T-helper 2 cell (primary cell): ENCODE results near the gene FMN1.

Experiments used
- DNase-seq, 5 experiments: peaks; one replicate each; pipeline versions ENCODE4 v3.0.0 to v3.0.0-alpha.2; 2012 to 2022

Gene FMN1

DNA sequence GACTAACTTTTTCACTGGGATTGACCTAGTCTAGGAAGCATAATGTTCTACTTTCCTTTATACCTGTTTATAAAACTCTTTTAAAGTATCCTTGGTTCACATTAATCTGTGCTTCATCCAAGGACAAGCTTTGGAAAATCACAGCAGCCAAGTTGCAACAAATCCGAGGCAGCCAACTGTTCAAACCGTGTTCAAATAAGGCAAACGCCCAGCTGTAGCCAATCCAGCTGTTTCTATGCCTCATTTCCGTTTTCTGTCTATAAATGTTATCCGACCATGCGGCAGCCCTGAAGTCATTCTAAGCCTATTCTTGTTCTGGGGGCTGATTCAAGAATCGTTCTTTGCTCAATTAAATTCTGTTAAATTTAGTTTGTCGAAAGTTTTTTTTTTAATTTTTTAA, 78.3 kb downstream of the FMN1 start:
- DNase-seq = no peak

DNA sequence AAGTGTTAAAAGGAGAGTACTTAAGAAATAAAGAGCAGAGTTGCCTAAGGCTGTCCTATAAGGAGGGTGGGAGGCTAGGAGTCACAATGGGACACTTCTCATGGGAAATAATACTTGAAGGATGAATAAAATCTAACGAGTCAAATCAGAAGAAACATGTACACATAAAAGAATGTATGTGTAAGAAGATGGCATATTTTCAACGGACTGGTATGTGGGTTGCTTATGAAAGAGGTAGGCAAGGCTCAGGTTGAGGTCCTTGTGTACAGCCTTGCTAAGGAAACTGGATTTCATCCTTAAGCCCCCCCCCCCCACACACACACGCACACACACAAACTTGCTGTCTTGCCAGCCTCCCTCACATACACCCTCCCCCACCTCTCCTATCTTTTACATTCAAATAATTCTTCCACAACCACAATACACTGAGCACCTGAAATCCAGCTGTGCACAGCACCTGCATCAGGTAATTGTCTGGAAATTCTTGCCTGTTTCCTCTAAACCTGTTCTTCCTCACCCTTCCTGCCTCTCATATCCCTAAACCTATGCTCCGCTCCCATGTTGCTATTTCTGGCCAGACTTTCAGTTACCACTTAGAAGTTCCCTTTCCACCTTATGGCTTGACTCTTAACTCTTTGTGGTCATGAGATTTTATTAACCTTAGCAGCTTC, 79.2 kb downstream of the FMN1 start:
- no peak for DNase-seq

DNA sequence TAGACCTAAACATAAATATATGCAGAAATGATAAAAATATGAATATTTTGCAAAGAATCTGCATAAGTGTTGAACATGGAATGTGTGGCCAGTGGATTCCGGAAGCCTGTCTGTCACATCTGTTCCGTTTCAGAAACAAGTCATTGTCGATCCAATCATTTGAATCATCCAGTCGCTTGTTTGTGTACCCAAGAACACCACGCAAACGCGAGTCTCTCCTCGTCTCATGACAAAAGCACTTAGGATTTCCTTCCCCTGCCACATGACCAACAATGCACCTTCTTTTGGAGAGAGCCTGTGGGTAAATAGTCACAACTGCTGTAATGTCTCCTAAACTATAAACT, 80.2 kb downstream of the FMN1 start:
- no peak for DNase-seq

DNA sequence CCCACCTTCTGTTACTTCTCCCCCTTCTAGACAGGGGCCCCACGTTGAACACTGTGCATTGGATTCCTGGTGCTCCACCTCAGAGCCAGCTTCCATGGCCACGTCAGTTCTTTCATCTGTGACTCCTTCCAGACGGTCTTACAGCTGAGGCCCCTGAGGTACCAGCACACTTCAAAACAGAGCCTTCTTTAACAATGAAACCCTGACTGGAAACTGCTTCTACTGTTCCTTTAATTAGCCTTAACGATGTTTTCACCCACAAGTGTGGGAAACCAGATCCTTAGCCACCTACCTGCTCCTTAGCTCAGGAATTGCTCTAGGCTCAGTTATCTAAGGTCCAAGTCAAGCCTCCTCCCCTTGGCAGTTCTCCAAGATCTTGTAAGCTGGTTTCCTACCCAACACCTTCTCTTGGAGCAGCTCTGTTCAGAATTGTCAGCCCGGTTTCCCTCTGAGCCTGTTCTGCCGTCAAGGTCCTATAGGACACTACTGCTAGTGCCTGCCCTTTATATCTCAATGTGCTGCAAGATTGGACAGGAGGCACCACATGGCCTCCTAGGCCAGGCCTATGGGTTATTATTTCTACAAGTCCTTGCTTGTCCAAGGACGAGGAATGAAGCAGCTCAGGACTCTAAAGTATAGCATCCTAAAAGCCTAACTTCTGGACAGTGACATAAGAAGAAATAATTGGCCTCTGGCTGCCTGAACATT, 80.7 kb downstream of the FMN1 start:
- DNase-seq = no peak

DNA sequence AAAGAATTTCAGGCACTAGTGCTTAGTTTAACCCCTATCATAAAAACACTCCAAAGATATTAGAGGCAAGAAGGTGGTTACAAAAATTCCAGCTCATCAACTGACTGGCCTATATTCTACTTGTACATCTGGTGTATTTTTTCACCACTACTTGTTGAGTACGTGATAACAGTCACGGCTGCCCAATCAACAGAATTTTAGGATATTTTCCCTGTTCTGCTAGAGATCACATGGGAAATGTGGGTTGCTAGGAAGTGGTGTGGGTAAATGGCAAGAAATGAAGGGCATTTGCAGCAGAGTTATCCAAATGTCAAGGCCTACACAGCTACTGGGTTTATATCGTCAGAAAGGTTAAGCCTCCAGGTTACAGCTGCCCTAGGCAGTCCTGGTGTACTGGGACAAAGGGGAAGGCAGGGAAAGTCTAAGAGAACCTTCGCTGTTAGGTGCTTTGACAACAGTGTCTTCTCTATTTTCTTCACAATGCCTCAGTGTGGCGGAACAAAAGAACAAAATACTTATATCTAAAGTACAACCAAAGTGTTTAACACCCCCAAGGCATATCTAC, 81.9 kb downstream of the FMN1 start:
- no peak for DNase-seq

DNA sequence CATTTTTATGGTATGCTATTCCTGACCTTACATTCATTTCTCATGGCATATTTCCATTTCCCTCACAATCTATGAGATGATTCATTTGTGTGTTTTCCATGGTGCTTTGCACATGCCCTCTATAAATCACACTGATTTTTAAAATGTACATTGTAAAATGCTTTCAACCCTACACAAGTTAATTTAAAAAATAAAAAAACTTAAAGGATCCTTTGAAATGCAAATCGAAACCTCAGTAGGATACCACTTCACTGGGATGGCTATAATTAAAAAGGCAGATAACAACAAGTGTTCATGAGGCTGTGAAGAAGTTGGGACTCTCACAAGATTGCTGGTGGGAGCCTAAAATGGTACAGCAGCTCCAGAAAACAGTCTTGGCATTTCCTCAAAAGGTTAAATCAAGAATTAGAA, 83.5 kb downstream of the FMN1 start:
- no peak for DNase-seq

DNA sequence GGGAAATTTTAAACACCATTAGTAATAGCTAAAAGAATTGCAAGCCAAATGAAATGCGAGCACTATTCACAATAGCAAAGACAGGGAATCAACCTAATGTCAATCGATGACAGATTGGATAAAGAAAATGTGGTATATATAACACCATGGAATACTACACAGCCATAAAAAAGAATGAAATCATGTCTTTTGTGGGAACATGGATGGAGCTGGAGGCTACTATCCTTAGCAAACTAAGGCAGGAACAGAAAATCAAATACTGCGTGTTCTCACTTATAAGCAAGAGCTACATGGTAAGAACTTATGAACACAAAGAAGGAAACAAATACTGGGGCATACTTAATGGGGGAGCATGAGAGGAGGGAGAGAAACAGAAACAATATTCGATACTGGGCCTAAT, 85.2 kb downstream of the FMN1 start:
- DNase-seq = no peak

DNA sequence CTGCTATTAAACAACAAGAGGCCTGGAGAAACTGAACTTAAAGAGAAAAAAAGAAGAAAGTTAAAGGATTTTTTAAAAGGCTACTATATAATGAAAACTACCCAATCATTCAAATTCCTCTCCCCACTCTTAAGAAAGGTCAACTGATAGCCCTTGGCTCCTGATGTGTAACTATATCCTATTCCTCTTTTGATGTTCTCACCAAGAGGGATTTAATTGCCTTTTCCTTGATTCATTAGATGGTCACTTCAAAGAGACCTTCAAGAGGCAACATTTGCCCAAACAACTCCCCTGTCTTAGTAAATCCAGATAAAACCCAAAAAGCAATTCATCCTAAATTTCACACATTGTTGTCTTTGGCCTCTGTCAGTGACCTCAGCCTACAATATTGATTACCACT, 86.0 kb downstream of the FMN1 start:
- no peak for DNase-seq

DNA sequence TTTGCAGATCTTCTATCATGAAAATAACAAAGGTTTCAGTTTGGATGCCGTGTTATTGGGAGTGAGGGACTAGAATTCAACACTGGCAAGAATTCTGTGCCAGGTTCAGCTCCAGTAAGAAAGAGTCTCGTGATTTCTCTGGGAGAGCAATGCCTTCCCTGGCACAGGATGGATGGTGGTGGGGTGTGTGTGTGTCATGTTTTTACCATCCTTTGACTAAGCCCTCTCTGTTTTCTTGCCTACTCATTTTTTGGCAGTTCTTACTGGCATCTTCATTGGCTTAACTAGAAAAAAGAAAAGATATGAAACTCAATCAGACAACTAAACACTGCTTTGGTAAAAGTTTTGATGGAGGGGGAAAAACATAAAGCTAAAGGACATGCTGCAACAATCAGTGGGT, 86.6 kb downstream of the FMN1 start:
- DNase-seq = no peak

DNA sequence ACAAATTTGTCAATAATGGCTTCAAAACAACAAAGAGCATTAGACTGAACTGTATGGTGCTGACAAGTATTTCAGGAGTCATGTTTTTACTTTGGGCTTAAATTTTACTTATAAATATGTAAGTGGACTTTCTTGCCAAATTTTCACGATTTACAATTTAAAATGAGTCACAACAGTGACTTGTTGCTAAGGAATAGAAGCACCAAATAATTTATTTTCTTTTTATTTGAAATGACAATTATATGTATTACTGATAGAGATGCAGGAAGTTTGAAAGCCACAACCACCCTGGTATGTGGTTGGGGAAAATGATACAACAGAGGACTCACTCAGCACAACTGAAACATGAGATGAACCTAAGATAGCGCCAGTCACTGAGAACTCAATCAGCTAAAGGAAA, 90.3 kb downstream of the FMN1 start:
- peak in 2 of 5 experiments; percentile 11 to 90 for DNase-seq

DNA sequence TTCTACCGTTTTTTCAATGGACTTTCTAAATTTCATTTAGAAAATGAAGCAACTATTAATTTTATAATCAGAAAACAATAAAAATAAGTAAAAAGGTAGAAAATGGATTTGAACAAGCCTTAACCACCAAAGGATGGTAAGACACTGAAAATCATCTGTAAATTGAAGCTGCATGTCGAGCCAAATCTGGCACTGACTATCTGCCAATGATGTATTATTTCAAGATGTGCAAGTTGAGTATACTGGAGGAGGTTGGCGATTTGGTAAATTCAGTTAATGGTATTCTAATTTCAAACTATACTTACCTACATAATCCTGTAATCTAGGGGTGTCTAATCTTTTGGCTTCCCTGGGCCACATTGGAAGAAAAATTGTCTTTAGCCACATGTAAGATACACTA, 93.5 kb downstream of the FMN1 start:
- no peak for DNase-seq

DNA sequence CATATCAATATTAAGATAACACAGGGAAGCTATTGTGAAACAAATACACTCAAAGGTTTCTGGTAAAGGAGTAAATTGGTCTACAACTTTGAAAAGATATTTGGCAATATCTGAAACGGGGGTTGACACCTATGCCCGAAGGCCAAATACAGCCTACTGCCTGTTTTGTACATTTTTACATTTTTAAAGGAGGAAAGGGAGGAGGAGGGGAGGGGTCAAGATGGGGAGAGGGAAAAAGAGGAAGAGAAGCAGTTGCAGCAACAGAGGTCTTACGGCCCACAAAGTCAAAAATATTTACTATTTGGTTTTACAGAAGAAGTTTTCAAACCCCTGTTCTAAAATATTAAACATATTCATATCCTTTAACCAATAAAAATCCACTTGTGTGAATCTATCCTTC, 94.2 kb downstream of the FMN1 start:
- no peak for DNase-seq

DNA sequence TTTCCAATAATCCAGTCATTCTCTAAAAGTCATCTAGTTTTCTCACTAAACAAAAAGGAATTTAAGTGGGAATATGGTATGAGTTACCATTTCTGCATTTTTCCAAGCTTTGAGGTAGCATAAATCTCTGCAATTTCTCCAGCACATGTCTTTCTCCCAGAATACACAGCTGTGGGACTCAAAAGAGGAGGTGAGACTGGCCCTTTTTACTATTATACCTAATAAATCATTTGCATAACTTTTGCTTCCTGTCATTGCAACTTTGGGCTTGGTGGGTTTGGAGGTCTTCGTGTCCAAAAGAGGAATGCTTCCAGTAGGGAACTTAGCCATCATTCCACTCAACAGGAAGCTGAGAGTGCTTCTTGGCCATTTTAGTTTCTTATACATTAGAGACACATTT, 94.8 kb downstream of the FMN1 start:
- DNase-seq = no peak

DNA sequence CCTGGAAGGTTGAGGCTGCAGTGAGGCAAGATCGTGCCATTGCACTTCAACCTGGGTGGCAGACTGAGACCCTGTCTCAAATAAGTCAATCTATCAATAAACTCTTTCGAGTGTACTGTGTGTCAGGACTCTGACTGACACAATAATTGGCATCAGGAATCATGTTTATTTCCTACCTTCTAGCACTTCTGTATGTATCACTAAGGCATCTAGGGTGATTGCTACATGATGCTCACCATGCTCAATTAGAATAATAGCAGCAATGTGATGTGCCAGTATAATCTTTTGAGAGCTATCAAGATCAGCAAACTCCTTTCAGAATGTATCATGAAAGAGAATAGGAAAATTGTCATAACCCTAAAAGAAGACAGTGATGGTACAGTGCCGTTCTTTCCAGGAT, 95.3 kb downstream of the FMN1 start:
- DNase-seq = no peak

DNA sequence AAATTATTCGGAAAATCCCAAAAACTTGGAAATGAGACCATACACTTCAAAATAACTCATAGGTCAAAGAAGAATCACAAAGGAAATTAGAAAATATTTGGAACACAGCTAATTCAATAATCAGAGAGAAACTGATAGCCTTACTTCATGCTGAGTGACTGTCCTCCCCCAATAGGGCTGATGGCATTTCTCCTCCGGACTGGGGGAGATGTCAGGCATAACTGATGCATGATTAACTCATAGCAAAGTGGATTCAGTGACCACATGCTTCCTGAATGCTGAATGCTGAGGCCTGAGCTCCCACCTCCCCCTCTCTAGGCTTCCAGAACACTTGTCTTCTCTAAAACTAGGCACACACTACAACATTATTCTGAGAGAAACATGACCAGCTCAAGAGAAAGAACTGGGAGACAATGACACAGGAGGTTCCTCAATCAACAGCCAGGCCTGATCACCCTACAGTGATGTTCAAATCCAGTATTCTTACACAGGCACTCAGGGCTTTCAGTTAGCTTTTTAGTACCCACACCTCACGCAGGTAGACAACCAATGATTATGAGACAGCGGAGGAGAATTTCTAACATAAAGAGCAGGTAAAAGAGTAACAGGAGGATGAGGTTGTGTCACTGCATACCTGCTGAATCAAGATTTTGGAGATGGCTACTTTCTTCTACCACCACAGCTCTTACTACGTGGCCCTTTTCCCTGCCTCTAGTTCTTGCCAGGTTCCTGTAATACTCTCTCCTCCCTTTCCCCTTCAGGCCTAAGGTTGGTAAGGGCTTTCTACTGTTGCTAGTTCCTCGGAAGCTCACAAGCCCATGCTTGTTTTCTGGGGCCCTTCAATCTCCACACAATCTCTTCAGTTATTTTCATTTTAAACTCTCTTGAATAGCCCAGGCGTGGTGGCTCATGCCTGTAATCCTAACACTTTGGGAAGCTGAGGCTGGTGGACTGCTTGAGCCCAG, 96.1 kb downstream of the FMN1 start:
- DNase-seq = no peak

DNA sequence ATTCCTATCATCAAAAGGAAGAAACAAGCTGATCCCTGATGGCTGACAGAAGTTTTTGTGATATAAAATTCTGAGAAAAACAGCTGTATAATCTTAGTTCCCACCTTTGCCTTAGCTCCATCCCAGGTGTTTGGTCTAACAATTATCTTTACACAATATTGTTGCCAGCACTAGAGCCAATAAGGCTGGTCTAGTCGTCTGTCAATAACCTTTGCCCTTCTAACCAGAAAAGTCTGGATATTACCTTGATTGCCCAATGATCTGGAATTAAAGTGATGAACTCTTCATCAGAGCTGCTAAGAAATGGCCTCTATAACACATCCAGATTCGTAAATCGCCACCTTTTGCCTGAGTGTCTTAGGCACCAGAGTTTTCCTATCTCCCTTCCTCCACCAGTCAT, 98.4 kb downstream of the FMN1 start:
- no peak for DNase-seq

DNA sequence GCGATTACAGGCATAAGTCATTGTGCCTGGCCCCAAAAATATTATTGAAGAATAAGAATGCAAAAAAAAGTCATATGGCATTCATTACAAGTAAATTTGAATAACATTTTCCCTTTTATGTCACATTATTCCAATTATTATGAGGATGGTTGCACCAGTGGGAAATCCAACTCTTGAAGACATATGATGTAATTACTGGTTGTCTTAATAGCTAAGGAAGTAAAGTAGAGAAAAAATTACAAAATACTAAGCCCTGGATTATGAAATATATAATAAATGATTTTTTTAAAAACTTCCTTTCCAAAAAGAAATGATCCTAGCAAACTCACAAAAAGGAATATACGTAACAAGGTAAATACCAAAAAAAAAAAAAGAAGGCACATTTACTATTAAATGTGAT, 98.9 kb downstream of the FMN1 start:
- no peak for DNase-seq

DNA sequence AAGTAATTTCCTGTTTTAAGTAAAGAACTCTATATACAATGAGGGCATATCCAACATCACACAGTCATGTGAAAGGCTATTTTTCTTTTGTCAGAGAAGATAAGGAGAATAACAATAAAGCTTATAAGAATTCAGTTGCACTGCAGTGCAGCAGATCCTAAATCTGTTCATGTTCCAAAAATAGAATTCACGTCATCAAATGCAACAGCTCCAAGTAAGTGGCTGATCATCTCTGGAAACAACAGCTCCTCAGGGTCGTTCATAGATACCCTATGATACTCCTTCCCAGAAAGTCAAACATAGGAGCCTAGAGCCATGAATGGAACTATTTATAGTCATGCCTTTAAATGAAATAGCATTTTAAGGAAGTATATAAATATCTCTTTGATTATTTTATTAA, 100.2 kb downstream of the FMN1 start:
- DNase-seq = no peak

DNA sequence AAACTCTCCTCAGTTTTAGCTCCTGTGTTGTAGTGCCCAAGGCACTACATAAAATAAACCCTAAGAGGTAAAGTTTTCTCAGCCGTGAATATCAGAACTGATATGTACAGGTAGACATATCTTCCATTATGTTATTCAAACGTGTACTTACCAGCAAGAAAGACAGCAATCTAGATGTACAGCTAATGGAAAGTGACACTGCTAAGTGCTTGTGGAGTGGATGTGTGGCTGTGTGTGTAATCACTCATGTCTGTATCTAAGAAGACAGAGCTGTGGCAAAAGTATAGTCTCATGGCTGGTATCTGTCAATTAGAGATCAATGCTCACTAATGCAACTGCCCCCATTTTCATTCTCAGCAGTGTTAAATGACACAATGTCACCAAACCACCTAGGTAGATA, 101.3 kb downstream of the FMN1 start:
- DNase-seq = no peak

DNA sequence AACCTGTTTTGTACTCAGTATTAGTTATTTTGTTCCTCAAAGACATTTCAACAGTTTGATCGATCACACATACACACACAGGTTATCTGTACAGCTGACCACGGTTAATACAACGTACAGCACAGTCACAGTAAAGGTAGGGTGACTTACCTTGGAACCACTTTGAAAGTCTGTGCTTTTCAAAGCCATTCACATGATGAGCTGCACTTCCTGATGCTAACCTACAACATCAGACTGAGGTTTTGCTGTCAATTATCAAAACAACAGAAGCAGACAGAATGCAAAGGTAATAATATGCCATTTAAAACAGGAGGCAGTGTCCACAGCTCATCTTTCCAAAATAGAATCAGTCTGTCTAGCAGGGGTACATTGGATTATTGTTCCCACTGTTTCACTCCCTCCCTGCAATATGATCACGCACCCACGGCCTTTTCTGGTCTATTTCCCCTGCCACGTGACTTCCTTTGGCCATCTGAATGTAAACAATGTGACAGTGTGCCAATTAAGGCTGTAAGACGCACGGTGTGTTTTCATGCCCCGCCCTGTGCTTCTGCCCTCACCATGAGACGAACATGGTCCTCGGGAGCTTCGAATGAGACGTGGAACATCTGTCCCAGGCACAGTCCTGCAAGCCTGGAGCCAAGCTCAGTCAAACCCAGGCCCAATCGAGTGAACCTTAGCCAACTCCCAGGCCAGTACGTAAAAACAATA, 102.4 kb downstream of the FMN1 start:
- DNase-seq = peak in 1 of 5 experiments; percentile 11

DNA sequence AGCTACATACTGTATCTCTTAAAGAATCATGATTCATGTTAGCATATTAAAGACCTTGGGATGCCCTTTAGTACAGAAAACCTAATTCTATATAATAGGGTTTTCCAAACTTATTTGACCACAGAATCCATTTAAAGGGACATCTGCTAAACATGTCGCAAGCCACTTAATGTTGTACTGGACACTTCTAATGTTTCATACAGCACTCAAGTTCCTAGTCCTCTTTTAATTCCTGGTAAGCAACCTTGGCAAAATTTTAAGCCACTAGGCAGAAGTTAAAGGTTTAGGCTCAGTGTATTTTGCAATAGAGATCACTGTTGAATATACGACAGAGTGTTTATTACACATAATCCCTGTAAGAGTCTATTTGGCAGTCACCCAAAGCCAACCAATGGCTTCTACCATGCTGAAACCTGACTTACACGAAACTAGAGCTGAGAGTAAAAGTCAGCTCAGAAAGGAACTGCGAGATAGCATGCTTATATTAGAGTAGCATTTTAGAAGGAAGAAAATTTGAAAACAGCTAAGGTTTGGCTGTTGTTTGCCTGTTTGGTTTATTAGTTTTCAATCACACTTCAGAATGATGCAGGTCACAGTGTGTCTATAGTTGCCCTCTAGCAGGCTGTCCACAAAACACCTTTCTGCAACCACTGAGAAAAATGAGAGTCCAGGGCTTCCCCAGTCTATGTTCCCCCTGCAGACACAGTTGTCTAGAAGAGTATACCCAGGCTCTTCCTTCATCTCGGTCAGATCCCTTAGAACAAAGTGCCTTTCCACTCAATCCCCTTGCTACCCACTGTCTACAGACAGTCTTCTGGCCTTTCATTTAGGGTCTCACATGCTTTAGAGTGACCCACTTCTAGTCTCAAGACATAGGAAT, 104.4 kb downstream of the FMN1 start:
- DNase-seq = peak in 1 of 5 experiments; percentile 36
